IgD-negative memory B cell (primary cell): ENCODE data around the gene METTL5. TPM values are rescaled to one million over a fixed set of nuclear protein-coding genes. Genes with fewer than 3 reads are reported as not detected.
A peak's percentile ranks its signal among the peaks of the same experiment; 100 is the strongest.
"Not testable (repeated sequence)": the region's sequence is repeated elsewhere in the genome, so short reads cannot be mapped to it uniquely, and the experiment has no call there.

Experiments
- H3K27ac Mint-ChIP-seq, 3 donors: one replicate each; pipeline ENCODE4 v1.8.0; 2020 to 2022; ENCODE audit warnings: mild to moderate bottlenecking in 3 of 3, mixed read lengths in 3 of 3, moderate library complexity in 1 of 3
- H3K27me3 Mint-ChIP-seq: one replicate; pipeline ENCODE4 v1.8.0; 2021; ENCODE audit warnings: mixed read lengths
- H3K36me3 Mint-ChIP-seq: one replicate; pipeline ENCODE4 v1.8.0; 2020; ENCODE audit warnings: mild to moderate bottlenecking, mixed read lengths
- H3K4me1 Mint-ChIP-seq, 3 donors: one replicate each; pipeline ENCODE4 v1.8.0; 2020 to 2022; ENCODE audit warnings: mixed read lengths in 3 of 3, mild to moderate bottlenecking in 1 of 3
- H3K4me3 Mint-ChIP-seq, 4 donors: one replicate each; pipeline ENCODE4 v1.8.0; 2020 to 2022; ENCODE audit warnings: mild to moderate bottlenecking in 4 of 4, mixed read lengths in 4 of 4, moderate library complexity in 3 of 4
- H3K9me3 Mint-ChIP-seq, 3 donors: one replicate each; pipeline ENCODE4 v1.8.0; 2020 to 2021; ENCODE audit warnings: mixed read lengths in 3 of 3, mild to moderate bottlenecking in 1 of 3
- polyA plus RNA-seq: library from polyadenylated mRNA; unstranded; fragments of 300-500 nt; fragmentation: Illumina TruSeq; gene quantifications from one replicate; pipeline ENCODE4 v1.2.3, GENCODE V29; 2021

METTL5 gene
- polyA plus RNA-seq, 1 donor from 2014 or later = 111 TPM

GRCh38 chr2:169845016-169845415, 20.3 kb upstream of the METTL5 start:
- no peak overlapping the region for H3K4me3 Mint-ChIP-seq
- H3K36me3 Mint-ChIP-seq = peaks cover 4% of the 10 kb centered on the region
- no peaks in the 10 kb centered on the region for H3K9me3 Mint-ChIP-seq
- H3K4me1 Mint-ChIP-seq = peaks cover 9 to 27% (median 19%) of the 10 kb centered on the region in 3 donors
- H3K27ac Mint-ChIP-seq = no peak overlapping the region
- no peaks in the 10 kb centered on the region for H3K27me3 Mint-ChIP-seq

DNA sequence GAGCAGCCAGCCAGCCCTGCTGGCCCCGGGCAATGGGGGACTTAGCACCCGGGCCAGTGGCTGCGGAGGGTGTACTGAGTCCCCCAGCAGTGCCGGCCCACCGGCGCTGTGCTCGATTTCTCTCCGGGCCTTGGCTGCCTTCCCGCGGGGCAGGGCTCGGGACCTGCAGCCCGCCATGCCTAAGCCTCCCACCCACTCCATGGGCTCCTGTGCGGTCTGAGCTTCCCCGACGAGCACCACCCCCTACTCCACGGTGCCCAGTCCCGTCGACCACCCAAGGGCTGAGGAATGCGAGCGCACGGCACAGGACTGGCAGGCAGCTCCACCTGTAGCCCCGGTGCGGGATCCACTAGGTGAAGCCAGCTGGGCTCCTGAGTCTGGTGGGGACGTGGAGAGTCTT, 16.9 kb upstream of the METTL5 start:
- not testable (repeated sequence) for H3K9me3 Mint-ChIP-seq, H3K36me3 Mint-ChIP-seq, H3K27me3 Mint-ChIP-seq, H3K4me3 Mint-ChIP-seq
- peak overlapping the region in 1 of 3 donors; percentile 43 for H3K27ac Mint-ChIP-seq
- H3K4me1 Mint-ChIP-seq = peaks cover 10 to 25% (median 21%) of the 10 kb centered on the region in 3 donors

- Mint-ChIP-seq H3K4me1 (peaks cover 7 to 21% (median 20%) of the 10 kb centered on the region in 3 donors), H3K27me3 (no peaks in the 10 kb centered on the region), H3K27ac (no peak overlapping the region), H3K36me3 (peaks cover 4% of the 10 kb centered on the region), H3K9me3 (no peaks in the 10 kb centered on the region), H3K4me3 (no peak overlapping the region)
Measured at GRCh38 chr2:169840747-169841142, 16.0 kb upstream of the METTL5 start.

- peaks cover 4% of the 10 kb centered on the region for H3K36me3 Mint-ChIP-seq
- no peak overlapping the region for H3K27ac Mint-ChIP-seq
- no peaks in the 10 kb centered on the region for H3K9me3 Mint-ChIP-seq
- H3K4me3 Mint-ChIP-seq = no peak overlapping the region
- no peaks in the 10 kb centered on the region for H3K27me3 Mint-ChIP-seq
- peaks cover 8 to 20% (median 19%) of the 10 kb centered on the region in 3 donors for H3K4me1 Mint-ChIP-seq
Measured at GRCh38 chr2:169839954-169840746, 15.4 kb upstream of the METTL5 start.

DNA sequence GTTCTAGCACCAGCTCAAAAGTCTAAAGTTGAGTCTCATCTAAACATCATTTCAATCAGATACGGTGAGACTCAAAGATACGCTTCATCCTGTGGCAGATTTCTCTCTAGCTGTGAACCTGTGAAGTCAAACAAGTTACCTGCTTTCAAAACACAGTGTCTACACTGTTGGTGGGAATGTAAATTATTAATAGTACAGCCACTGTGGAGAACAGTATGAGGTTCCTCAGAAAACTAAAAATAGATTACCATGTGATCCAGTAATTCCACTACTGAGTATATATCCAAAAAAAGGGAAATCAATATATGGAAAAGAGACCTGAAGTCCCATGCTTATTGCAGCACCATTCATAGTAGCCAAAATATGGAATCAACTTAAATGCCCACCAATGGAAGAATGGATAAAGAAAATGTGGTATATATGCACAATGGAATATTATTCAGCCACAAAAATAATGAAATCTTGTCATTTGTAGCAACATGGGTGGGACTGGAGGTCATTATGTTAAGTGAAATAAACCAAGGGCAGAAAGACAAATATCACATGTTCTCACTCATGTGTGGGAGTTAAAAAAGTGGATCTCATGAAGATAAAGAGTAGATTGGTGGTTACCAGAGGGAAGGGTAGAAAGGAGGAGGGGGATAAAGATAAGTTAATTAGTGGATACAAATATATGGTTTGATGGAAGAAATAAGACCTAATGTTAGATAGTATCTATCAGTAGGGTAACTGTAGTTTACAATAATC, 14.2 kb upstream of the METTL5 start:
- H3K27me3 Mint-ChIP-seq = no peaks in the 10 kb centered on the region
- no peaks in the 10 kb centered on the region for H3K9me3 Mint-ChIP-seq

DNA sequence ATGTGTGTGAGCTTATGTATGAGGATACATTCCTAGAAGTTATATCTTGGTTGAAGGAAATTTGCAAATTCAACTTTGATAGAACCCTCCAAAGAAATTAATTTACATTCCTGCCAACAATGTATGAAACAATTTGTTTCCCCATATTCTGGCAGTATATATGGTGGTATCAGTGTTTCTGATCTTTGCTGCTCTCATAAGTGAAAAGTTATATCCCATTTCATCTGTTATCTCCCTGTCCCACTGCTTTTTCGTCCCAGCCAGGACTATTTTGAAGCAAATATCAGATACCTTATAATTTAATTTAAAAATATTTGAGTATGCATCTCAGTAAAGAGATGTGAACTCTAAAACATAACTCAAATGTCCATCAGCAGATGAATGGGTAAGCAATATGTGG, 9.7 kb upstream of the METTL5 start:
- H3K27ac Mint-ChIP-seq = no peak overlapping the region
- no peaks in the 10 kb centered on the region for H3K27me3 Mint-ChIP-seq
- H3K4me1 Mint-ChIP-seq = peaks cover 18 to 30% (median 23%) of the 10 kb centered on the region in 3 donors
- H3K9me3 Mint-ChIP-seq = no peaks in the 10 kb centered on the region
- H3K36me3 Mint-ChIP-seq = peaks cover 1% of the 10 kb centered on the region
- H3K4me3 Mint-ChIP-seq = no peak overlapping the region

More for the DNA sequence above, 14.2 kb upstream of the METTL5 start:
- Mint-ChIP-seq H3K27ac (peak overlapping the region in 1 of 3 donors; percentile 2), H3K4me1 (peaks cover 8 to 23% (median 20%) of the 10 kb centered on the region in 3 donors), H3K36me3 (peaks cover 2% of the 10 kb centered on the region), H3K4me3 (peak overlapping the region in 1 of 4 donors; percentile 61)

- H3K27me3 Mint-ChIP-seq = no peaks in the 10 kb centered on the region
- peak overlapping the region; percentile 80 to 95 (median 92) for H3K4me3 Mint-ChIP-seq
- H3K9me3 Mint-ChIP-seq = no peaks in the 10 kb centered on the region
- peak overlapping the region in 2 of 3 donors; percentile 16 to 94 for H3K27ac Mint-ChIP-seq
- H3K36me3 Mint-ChIP-seq = peaks cover 1% of the 10 kb centered on the region
- H3K4me1 Mint-ChIP-seq = peaks cover 24 to 41% (median 28%) of the 10 kb centered on the region in 3 donors
Measured at GRCh38 chr2:169828141-169828811, 3.6 kb upstream of the METTL5 start.

DNA sequence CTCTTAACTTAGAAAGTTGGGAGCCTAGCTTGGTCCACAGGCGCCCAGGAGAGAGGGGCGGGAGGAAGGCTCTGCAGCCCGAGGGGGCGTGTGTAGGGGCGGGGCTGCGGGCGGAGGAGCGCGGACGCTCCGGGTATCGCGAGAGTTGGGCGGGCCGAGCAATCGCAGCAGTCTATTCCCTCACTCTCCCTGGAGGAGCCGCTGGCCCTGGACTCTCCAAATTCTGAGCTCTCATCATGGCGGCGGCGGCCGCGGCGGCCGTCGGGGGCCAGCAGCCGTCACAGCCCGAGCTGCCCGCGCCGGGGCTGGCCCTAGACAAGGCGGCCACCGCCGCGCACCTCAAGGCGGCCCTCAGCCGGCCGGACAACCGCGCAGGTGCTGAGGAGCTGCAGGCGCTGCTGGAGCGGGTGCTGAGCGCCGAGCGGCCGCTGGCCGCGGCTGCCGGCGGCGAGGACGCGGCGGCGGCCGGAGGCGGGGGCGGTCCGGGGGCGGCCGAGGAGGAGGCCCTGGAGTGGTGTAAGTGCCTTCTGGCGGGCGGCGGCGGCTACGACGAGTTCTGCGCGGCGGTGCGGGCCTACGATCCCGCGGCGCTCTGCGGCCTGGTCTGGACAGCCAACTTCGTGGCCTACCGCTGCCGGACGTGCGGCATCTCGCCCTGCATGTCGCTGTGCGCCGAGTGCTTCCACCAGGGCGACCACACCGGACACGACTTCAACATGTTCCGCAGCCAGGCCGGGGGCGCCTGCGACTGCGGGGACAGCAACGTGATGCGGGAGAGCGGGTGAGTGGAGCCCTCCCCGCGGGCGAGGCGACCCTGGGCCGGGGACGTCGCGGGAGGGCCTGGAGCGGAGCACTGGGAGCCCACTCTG, 2.8 kb upstream of the METTL5 start, which contains the start of gene UBR3:
Gene UBR3, plus strand, starts transcription at position 183 of the 869 bp plus-strand sequence. Its CDS starts 54 bp downstream, at position 237.
- H3K4me3 Mint-ChIP-seq = peak within 1 kb of the TSS; percentile 80 to 95 (median 92)
- peaks cover 28 to 45% (median 29%) of the 10 kb centered on the region in 3 donors for H3K4me1 Mint-ChIP-seq

GRCh38 chr2:169823996-169824372, 721 bp downstream of the METTL5 start:
- Mint-ChIP-seq H3K27ac (peak overlapping the region in 2 of 3 donors; percentile 52 to 91), H3K4me3 (peak overlapping the region; percentile 80 to 98 (median 92)), H3K4me1 (peaks cover 23 to 43% (median 31%) of the 10 kb centered on the region in 3 donors), H3K9me3 (no peaks in the 10 kb centered on the region), H3K36me3 (no peaks in the 10 kb centered on the region), H3K27me3 (no peaks in the 10 kb centered on the region)

More for the DNA sequence above, 2.8 kb upstream of the METTL5 start, which contains the start of gene UBR3:
- Mint-ChIP-seq H3K27me3 (no peaks in the 10 kb centered on the region), H3K9me3 (no peaks in the 10 kb centered on the region), H3K27ac (peak within 1 kb of the TSS; percentile 43 to 94 (median 93)), H3K36me3 (peaks cover 1% of the 10 kb centered on the region)

GRCh38 chr2:169822785-169823392, 1.8 kb downstream of the METTL5 start:
- H3K27me3 Mint-ChIP-seq = no peaks in the 10 kb centered on the region
- H3K4me3 Mint-ChIP-seq = peak overlapping the region; percentile 52 to 86 (median 81)
- peak overlapping the region in 2 of 3 donors; percentile 7 to 48 for H3K27ac Mint-ChIP-seq
- no peaks in the 10 kb centered on the region for H3K9me3 Mint-ChIP-seq
- peaks cover 16 to 35% (median 31%) of the 10 kb centered on the region in 3 donors for H3K4me1 Mint-ChIP-seq
- peaks cover 4% of the 10 kb centered on the region for H3K36me3 Mint-ChIP-seq

DNA sequence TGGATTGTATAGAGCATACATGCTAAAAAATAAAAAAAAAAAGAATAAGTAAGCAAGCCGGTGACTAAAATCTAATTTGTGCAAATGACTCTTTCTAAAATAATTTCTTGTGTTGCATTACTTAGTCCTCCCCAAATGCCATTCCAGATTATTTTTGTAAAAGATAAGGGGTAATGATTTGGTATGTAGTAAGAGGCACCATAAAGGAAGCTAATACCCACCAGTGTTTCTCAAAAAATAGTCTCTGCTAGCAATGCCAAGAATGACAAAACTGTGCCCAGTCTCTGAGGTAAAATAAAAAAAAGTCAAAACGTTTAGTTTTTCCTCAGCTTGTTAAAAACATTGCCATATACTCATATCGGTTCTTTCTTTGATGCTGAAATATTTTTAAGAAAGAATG, 2.7 kb downstream of the METTL5 start:
- Mint-ChIP-seq H3K4me3 (peak overlapping the region in 1 of 4 donors; percentile 23), H3K4me1 (peaks cover 16 to 33% (median 28%) of the 10 kb centered on the region in 3 donors), H3K27ac (peak overlapping the region in 1 of 3 donors; percentile 80), H3K27me3 (no peaks in the 10 kb centered on the region), H3K9me3 (peaks cover 0 to 3% (median 0%) of the 10 kb centered on the region in 3 donors), H3K36me3 (peaks cover 10% of the 10 kb centered on the region)

DNA sequence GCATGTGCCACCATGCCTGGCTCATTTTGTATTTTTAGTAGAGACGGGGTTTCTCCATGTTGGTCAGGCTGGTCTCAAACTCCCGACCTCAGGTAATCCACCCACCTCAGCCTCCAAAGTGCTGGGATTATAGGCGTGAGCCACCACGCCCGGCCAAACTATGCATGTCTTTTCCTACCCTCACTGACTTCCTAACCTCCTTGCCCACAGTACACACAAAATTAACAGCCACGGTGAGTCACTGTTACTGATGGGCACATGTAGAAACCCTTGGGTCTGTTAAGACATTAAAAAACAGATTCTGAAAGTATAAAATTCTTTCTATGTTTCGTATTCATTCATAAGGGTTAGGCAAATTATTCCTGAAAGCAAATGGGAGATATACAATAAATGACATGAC, 4.6 kb downstream of the METTL5 start:
- not testable (repeated sequence) for H3K9me3 Mint-ChIP-seq, H3K27ac Mint-ChIP-seq, H3K27me3 Mint-ChIP-seq, H3K4me3 Mint-ChIP-seq
- H3K36me3 Mint-ChIP-seq = peaks cover 14% of the 10 kb centered on the region
- H3K4me1 Mint-ChIP-seq = peaks cover 16 to 29% (median 27%) of the 10 kb centered on the region in 3 donors

DNA sequence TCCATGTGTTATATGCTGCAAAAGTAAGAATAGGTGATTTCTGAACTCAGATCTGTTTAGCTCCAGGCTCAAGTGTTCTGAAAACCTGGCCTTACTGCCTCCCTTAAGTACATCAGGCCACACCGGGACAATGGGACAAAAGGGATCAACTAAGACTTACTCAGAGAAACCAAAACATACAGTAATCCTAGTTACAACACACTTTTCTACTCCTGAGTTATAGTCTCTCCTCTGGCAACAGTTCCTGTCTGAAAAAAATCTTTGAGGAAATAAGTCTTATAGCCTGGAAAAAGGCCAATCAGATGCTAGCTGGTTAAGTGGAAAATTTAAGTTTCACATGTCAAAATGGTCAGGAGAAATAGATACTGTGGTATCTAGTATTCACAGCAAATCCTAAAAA, 5.6 kb downstream of the METTL5 start:
- Mint-ChIP-seq H3K27me3 (no peaks in the 10 kb centered on the region), H3K36me3 (peaks cover 14% of the 10 kb centered on the region)

More for the DNA sequence above, 5.6 kb downstream of the METTL5 start:
- H3K9me3 Mint-ChIP-seq = peaks cover 0 to 3% (median 0%) of the 10 kb centered on the region in 3 donors
- peak overlapping the region in 1 of 3 donors; percentile 35 for H3K27ac Mint-ChIP-seq
- peaks cover 14 to 26% (median 24%) of the 10 kb centered on the region in 3 donors for H3K4me1 Mint-ChIP-seq
- H3K4me3 Mint-ChIP-seq = no peak overlapping the region
